A549 (cell line): Measurements from ENCODE around the gene DDX59. TPM values are rescaled to one million over a fixed set of nuclear protein-coding genes. Genes with fewer than 3 reads are reported as not detected.

Experiments used
- ATAC-seq, 2 experiments: fragments of 200-7000 bp in 1 of 2; fragments of >200 bp in 1 of 2; cut with Nextera tagmentation in 1 of 2; cut with Tn5 transposase in 1 of 2; 3 replicates each; pipeline versions ENCODE4 v1.8.0 to v1.9.1; 2018 to 2020; ENCODE audit warnings: mild to moderate bottlenecking in 1 of 2, moderate library complexity in 1 of 2
- CTCF ChIA-PET: fragments of 300-600 bp; sonication (Branson Sonifier 250); formaldehyde crosslinking; extraction: SDS; loops from one replicate; lab custom pipeline; 2021; ENCODE audit warnings: antibody characterized with exemption, inconsistent platforms; lab: Yijun Ruan, JAX
- POLR2A ChIA-PET: fragments of 350-600 bp; formaldehyde crosslinking; extraction: SDS; loops from one replicate; lab custom pipeline; 2021; ENCODE audit warnings: antibody characterized with exemption, inconsistent platforms; lab: Yijun Ruan, JAX
- DNase-seq, 2 experiments: peaks; one replicate each; pipeline versions ENCODE4 v3.0.0 to v3.0.0-alpha.2; 2011 to 2016; ENCODE audit warnings: low read depth in 1 of 2, low spot score in 1 of 2
- FAIRE-seq: peaks from 2 replicates; lab custom pipeline; 2011; peaks lifted over from hg19 to GRCh38; lab: Jason Lieb, UNC
- H3K27ac ChIP-seq, 2 experiments: fragments of >200 bp; sonication (Bioruptor Twin); formaldehyde crosslinking; 3 replicates each; pipeline ENCODE4 v1.5.1; 2016 to 2017
- H3K4me1 ChIP-seq: fragments of >200 bp; sonication (Bioruptor Twin); formaldehyde crosslinking; 3 replicates; pipeline ENCODE4 v1.6.1; 2016
- H3K4me2 ChIP-seq: fragments of >200 bp; sonication (Bioruptor Twin); formaldehyde crosslinking; 3 replicates; pipeline ENCODE4 v1.6.1; 2016
- H3K4me3 ChIP-seq: fragments of >200 bp; sonication (Bioruptor Twin); formaldehyde crosslinking; 3 replicates; pipeline ENCODE4 v1.5.1; 2016
- H3K9me3 ChIP-seq: fragments of >200 bp; sonication (Bioruptor Twin); formaldehyde crosslinking; 3 replicates; pipeline ENCODE4 v1.6.1; 2016
- CHD4 ChIP-seq: fragments of 200-600 bp; sonication (generic); IDR thresholded peaks from 2 replicates; pipeline ENCODE4 v1.6.1; 2016; ENCODE audit warnings: antibody characterized with exemption, mild to moderate bottlenecking, borderline replicate concordance
- CTCF ChIP-seq: fragments of >200 bp; sonication (Bioruptor Twin); formaldehyde crosslinking; IDR thresholded peaks from 3 replicates; pipeline ENCODE4 v1.5.1; 2016
- EHMT2 ChIP-seq: fragments of 200-600 bp; sonication (generic); IDR thresholded peaks from 2 replicates; pipeline ENCODE4 v1.6.1; 2016; ENCODE audit warnings: antibody characterized with exemption, low read depth, mild to moderate bottlenecking, moderate library complexity
- ESRRA ChIP-seq: fragments of 150-350 bp; IDR thresholded peaks from 2 replicates; pipeline ENCODE4 v1.6.1; 2014; ENCODE audit warnings: mild to moderate bottlenecking, low read length, borderline replicate concordance
- FOSB ChIP-seq: fragments of 250-450 bp; sonication (Bioruptor Pico); IDR thresholded peaks from 2 replicates; pipeline ENCODE4 v1.5.0; 2020; ENCODE audit warnings: mild to moderate bottlenecking, moderate library complexity
- FOXS1 ChIP-seq: fragments of 250-450 bp; sonication (Bioruptor Pico); IDR thresholded peaks from 2 replicates; pipeline ENCODE4 v1.5.0; 2020; ENCODE audit warnings: mild to moderate bottlenecking, moderate library complexity
- GATA3 ChIP-seq: IDR thresholded peaks from 2 replicates; pipeline ENCODE4 v1.6.1; 2012; ENCODE audit warnings: borderline replicate concordance
- HOXB13 ChIP-seq: fragments of 250-450 bp; sonication (Bioruptor Pico); IDR thresholded peaks from 2 replicates; pipeline ENCODE4 v1.5.0; 2020; ENCODE audit warnings: low read depth, mild to moderate bottlenecking, moderate library complexity
- HOXB5 ChIP-seq: fragments of 250-450 bp; sonication (Bioruptor Pico); IDR thresholded peaks from 2 replicates; pipeline ENCODE4 v1.5.0; 2020; ENCODE audit warnings: mild to moderate bottlenecking, moderate library complexity
- KDM5A ChIP-seq: fragments of 200-600 bp; sonication (generic); IDR thresholded peaks from 2 replicates; pipeline ENCODE4 v1.6.1; 2016; ENCODE audit warnings: antibody characterized with exemption, mild to moderate bottlenecking
- MAZ ChIP-seq: fragments of 150-350 bp; IDR thresholded peaks from 2 replicates; pipeline ENCODE4 v1.6.1; 2014; ENCODE audit warnings: antibody characterized with exemption, low read depth, low read length, borderline replicate concordance
- MYC ChIP-seq: IDR thresholded peaks from 2 replicates; pipeline ENCODE4 v1.6.1; 2012; ENCODE audit warnings: mild to moderate bottlenecking, inconsistent platforms, low read length, improper control_type of control experiment, borderline replicate concordance
- NFE2L2 ChIP-seq: fragments of 150-350 bp; conservative IDR thresholded peaks from 2 replicates; pipeline ENCODE4 v1.6.1; 2014; ENCODE audit warnings: low read length
- NPAS2 ChIP-seq: fragments of 250-450 bp; sonication (Bioruptor Pico); IDR thresholded peaks from 2 replicates; pipeline ENCODE4 v1.8.0; 2022; ENCODE audit warnings: mild to moderate bottlenecking, moderate library complexity, borderline replicate concordance
- POLR2AphosphoS2 ChIP-seq: conservative IDR thresholded peaks from 2 replicates; pipeline ENCODE4 v1.6.1; 2012; ENCODE audit warnings: low read length, improper control_type of control experiment, inconsistent platforms
- RAD21 ChIP-seq, 2 experiments: fragments of >200 bp in 1 of 2; sonication (Bioruptor Twin) in 1 of 2; formaldehyde crosslinking in 1 of 2; IDR thresholded peaks in 1 of 2; conservative IDR thresholded peaks in 1 of 2; 2 replicates in 1 of 2; 3 replicates in 1 of 2; pipeline ENCODE4 v1.6.1; 2012 to 2018; ENCODE audit warnings: inconsistent platforms in 1 of 2
- RARB ChIP-seq: fragments of 250-450 bp; sonication (Bioruptor Pico); IDR thresholded peaks from 2 replicates; pipeline ENCODE4 v1.8.0; 2021; ENCODE audit warnings: mild to moderate bottlenecking, moderate library complexity
- TFCP2L1 ChIP-seq: fragments of 250-450 bp; sonication (Bioruptor Pico); IDR thresholded peaks from 2 replicates; pipeline ENCODE4 v1.5.0; 2021; ENCODE audit warnings: mild to moderate bottlenecking
- ZFP36 ChIP-seq: fragments of 450-650 bp; IDR thresholded peaks from 2 replicates; pipeline ENCODE4 v1.6.1; 2014; ENCODE audit warnings: borderline replicate concordance; ENCODE audit not compliant: partially characterized antibody
- WGBS: methylation state at CpG from one replicate; pipeline ENCODE4 v1.1.6; 2017; ENCODE audit errors: missing lambda C conversion rate; 5-methylcytosine and 5-hydroxymethylcytosine counted together
- polyA plus RNA-seq, 4 experiments: library from polyadenylated mRNA; depleted of rRNA in 3 of 4; stranded (reverse); fragments of >200 nt; fragmentation: RNase III in 1 of 4; extraction: RNeasy Plus Mini Kit Qiagen cat#74134 plus additional on column Dnase treatment in 1 of 4; gene quantifications; 2 replicates in 3 of 4; 3 replicates in 1 of 4; pipeline ENCODE4 v1.2.3, GENCODE V29; 2011 to 2017
- TF ChIP-seq, protein P1 (sequence below): fragments of >200 bp; sonication (Bioruptor Twin); formaldehyde crosslinking; IDR thresholded peaks from 3 replicates; pipeline ENCODE4 v1.6.1; 2016
- TF ChIP-seq, protein P2 (sequence below): fragments of >200 bp; sonication (Bioruptor Twin); formaldehyde crosslinking; IDR thresholded peaks from 2 replicates; pipeline ENCODE4 v1.6.1; 2016

The DDX59 gene
- polyA plus RNA-seq, 2 of the 4 experiments (the other 2 are of a cell fraction), result 16.6 to 42.9 TPM

DNA sequence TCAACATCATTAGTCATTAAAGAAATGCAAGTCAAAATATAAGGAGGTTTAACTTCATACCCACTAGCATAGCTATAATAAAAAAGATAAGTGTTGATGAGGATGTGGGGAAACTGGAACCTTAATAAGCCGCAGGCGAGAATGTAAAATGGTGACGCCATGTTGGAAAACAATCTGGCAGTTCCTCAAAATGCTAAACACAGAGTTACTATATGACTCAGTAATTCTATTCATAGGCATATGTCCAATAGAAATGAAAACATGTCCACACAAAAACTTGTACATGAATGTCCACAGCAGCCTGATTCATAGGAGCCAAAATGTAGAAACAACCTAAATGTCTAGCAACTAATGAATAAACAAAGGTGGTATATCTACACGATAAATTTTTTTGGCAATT lies 23.2 kb downstream of the DDX59 start:
- no peak for ATAC-seq
- CTCF ChIA-PET, result interaction anchor here (0.9 kb wide), 1 partner anchor 191 kb away, joined by 3 read pairs; no protein-coding TSS in a partner anchor

GRCh38 chr1:200644021-200644420 lies 25.7 kb downstream of the DDX59 start:
- peaks cover 18% of the 10 kb centered on the region for H3K4me1 ChIP-seq
- ATAC-seq, result no peak
- H3K4me2 ChIP-seq, result no peak overlapping the region
- no peak for DNase-seq
- ChIA-PET CTCF (interaction anchor here (0.9 to 1.4 kb wide), 4 partner anchors 13 to 159 kb away, joined by 3 to 5 read pairs (median 4); no protein-coding TSS in a partner anchor), POLR2A (interaction anchor here (1.0 kb wide), 1 partner anchor 26 kb away, joined by 5 read pairs; the partner anchor contains the start of gene DDX59)
- no peak overlapping the region for H3K27ac ChIP-seq
- H3K4me3 ChIP-seq, result no peak overlapping the region
- no peaks in the 10 kb centered on the region for H3K9me3 ChIP-seq
- TF ChIP-seq NPAS2 (CRISPR knock-in tag), result no peak
- TF ChIP-seq, all 56 proteins: peak for 0
- no peak for FAIRE-seq

More for the DNA sequence above, 23.2 kb downstream of the DDX59 start:
- DNase-seq, result no peak
- TF ChIP-seq NFE2L2 (no peak), MAZ (no peak), EHMT2 (no peak), RARB (CRISPR knock-in tag) (no peak), POLR2AphosphoS2 (no peak), MYC (no peak), CHD4 (no peak), GATA3 (no peak), HOXB5 (CRISPR knock-in tag) (no peak)
- TF ChIP-seq, protein P1, sequence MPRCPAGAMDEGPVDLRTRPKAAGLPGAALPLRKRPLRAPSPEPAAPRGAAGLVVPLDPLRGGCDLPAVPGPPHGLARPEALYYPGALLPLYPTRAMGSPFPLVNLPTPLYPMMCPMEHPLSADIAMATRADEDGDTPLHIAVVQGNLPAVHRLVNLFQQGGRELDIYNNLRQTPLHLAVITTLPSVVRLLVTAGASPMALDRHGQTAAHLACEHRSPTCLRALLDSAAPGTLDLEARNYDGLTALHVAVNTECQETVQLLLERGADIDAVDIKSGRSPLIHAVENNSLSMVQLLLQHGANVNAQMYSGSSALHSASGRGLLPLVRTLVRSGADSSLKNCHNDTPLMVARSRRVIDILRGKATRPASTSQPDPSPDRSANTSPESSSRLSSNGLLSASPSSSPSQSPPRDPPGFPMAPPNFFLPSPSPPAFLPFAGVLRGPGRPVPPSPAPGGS, result no peak
- Histone ChIP-seq H3K4me3 (no peak overlapping the region), H3K27ac (no peak overlapping the region), H3K4me1 (no peaks in the 10 kb centered on the region), H3K9me3 (no peaks in the 10 kb centered on the region), H3K4me2 (no peak overlapping the region)
- no peak for FAIRE-seq
- WGBS, result 93% methylated on average over 4 of the region's 4 CpGs
- POLR2A ChIA-PET, result no interaction called here

- Histone ChIP-seq H3K4me3 (no peak overlapping the region), H3K9me3 (no peaks in the 10 kb centered on the region)
- 95% methylated on average over 6 of the region's 6 CpGs for WGBS
- POLR2A ChIA-PET, result interaction anchor here (0.9 kb wide), 1 partner anchor 27 kb away, joined by 3 read pairs; no protein-coding TSS in a partner anchor
- TF ChIP-seq FOSB (CRISPR knock-in tag), result no peak
- no peak for TF ChIP-seq RAD21 (conservative IDR thresholded peaks at IDR 0.05 in 1 of 2, IDR thresholded peaks at IDR 0.05 in 1 of 2)
- TF ChIP-seq NFE2L2, result no peak
- no peak for TF ChIP-seq FOXS1 (CRISPR knock-in tag)
- TF ChIP-seq, protein P2, sequence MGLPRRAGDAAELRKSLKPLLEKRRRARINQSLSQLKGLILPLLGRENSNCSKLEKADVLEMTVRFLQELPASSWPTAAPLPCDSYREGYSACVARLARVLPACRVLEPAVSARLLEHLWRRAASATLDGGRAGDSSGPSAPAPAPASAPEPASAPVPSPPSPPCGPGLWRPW, result no peak
- TF ChIP-seq ZFP36, result no peak
- no peak for TF ChIP-seq CTCF
- no peak for TF ChIP-seq KDM5A
- no peak for TF ChIP-seq ESRRA
- no peak for TF ChIP-seq HOXB5 (CRISPR knock-in tag)
- no peak for TF ChIP-seq HOXB13 (CRISPR knock-in tag)
- no peak for TF ChIP-seq TFCP2L1 (CRISPR knock-in tag)
- TF ChIP-seq MYC, result no peak
- TF ChIP-seq, all 56 proteins: peak for 0
- CTCF ChIA-PET, result interaction anchor here (1.3 to 1.4 kb wide), 3 partner anchors 20 to 161 kb away, joined by 4 to 5 read pairs (median 5); no protein-coding TSS in a partner anchor
- no peak for FAIRE-seq
- 0 out of 6 replicates have a peak overlapping the region, but pooled peaks of 1 of the 2 experiments have one; percentile 16 for H3K27ac ChIP-seq
- no peak for DNase-seq
- H3K4me2 ChIP-seq, result no peak overlapping the region
- ATAC-seq, result no peak
- H3K4me1 ChIP-seq, result peaks cover 18% of the 10 kb centered on the region
Measured at GRCh38 chr1:200642481-200642880, 27.2 kb downstream of the DDX59 start.
